ENCODE results near the gene SPATS2L. TPM values are rescaled to one million over a fixed set of nuclear protein-coding genes. Genes with fewer than 3 reads are reported as not detected.

SPATS2L gene
- total RNA-seq, 4 donors from 2014 or later, result 99.0 to 142 (median 124) TPM

- Histone ChIP-seq H3K36me3 (peaks cover 0 to 31% (median 0%) of the 10 kb centered on the region in 3 donors), H3K4me3 (no peak overlapping the region), H3K4me1 (no peaks in the 10 kb centered on the region), H3K9me3 (no peaks in the 10 kb centered on the region), H3K27me3 (no peaks in the 10 kb centered on the region), H3K27ac (no peak overlapping the region)
- no peak for DNase-seq
- TF ChIP-seq POLR2A (IDR thresholded peaks at IDR 0.05) (no peak), CTCF (IDR thresholded peaks at IDR 0.05) (no peak)
Observed at GRCh38 chr2:200479692-200480265, 173.3 kb downstream of the SPATS2L start.

DNA sequence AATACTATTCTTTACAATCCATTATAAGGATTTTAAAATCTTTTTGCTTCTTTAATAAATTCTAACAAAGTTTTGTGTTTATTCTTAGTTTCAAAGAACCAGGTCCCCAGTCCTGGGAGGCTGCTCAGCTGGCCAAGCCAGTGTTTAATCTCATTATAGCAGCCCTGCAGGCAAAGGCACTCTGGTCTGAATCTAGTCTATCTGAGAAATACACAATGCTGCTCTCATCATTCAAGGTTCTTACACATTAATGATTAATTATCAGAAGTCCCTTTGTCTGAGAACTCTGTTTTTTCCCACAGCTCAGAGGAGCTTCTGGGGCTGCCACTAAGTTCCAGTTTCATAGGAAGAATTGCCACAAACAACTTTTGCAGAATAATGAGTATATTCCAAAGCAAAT is 175.7 kb downstream of the SPATS2L start:
- no peaks in the 10 kb centered on the region for H3K9me3 ChIP-seq
- TF ChIP-seq CTCF (IDR thresholded peaks at IDR 0.05) (no peak), POLR2A (IDR thresholded peaks at IDR 0.05) (no peak)
- DNase-seq, result no peak
- no peak overlapping the region for H3K27ac ChIP-seq
- no peak overlapping the region for H3K4me3 ChIP-seq
- H3K27me3 ChIP-seq, result no peaks in the 10 kb centered on the region
- H3K4me1 ChIP-seq, result no peaks in the 10 kb centered on the region
- peaks cover 0 to 19% (median 0%) of the 10 kb centered on the region in 3 donors for H3K36me3 ChIP-seq

- peak in 2 of 3 donors; percentile 75 to 77 for DNase-seq
Observed at GRCh38 chr2:200483729-200484198, 177.3 kb downstream of the SPATS2L start.

DNA sequence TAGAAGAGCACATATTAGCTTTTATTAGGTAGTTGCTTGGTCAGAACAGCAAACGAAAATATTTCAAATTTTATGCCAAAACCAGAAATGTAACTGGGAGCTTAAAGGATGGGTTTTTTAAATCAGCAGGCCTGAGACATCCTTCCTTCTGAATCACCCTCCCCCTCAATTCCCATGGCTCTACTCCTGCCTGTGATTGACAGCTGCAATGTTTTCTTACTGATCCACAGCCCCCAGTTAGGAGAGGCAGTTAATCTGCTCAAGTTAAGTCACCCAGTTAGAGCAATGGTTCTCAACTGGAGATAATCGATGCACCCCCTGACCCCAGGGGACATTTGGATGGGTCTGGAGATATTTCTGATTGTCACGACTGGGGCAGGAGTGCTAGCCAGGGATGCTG is 178.4 kb downstream of the SPATS2L start:
- Histone ChIP-seq H3K36me3 (peaks cover 0 to 7% (median 2%) of the 10 kb centered on the region in 3 donors), H3K27me3 (no peaks in the 10 kb centered on the region), H3K27ac (no peak overlapping the region), H3K4me3 (no peak overlapping the region), H3K4me1 (no peaks in the 10 kb centered on the region), H3K9me3 (no peaks in the 10 kb centered on the region)
- no peak for DNase-seq
- TF ChIP-seq POLR2A (IDR thresholded peaks at IDR 0.05), result no peak
- TF ChIP-seq CTCF (IDR thresholded peaks at IDR 0.05), result no peak

More at GRCh38 chr2:200483729-200484198, 177.3 kb downstream of the SPATS2L start:
- H3K4me1 ChIP-seq, result no peaks in the 10 kb centered on the region
- TF ChIP-seq POLR2A (IDR thresholded peaks at IDR 0.05) (no peak), CTCF (IDR thresholded peaks at IDR 0.05) (peak in 4 of 6 experiments; percentile 31 to 69 (median 62))
- H3K27ac ChIP-seq, result no peak overlapping the region
- no peaks in the 10 kb centered on the region for H3K9me3 ChIP-seq
- no peaks in the 10 kb centered on the region for H3K27me3 ChIP-seq
- no peak overlapping the region for H3K4me3 ChIP-seq
- peaks cover 0 to 7% (median 0%) of the 10 kb centered on the region in 3 donors for H3K36me3 ChIP-seq

GRCh38 chr2:200486529-200486928 is 180.0 kb downstream of the SPATS2L start:
- Histone ChIP-seq H3K36me3 (peaks cover 0 to 23% (median 2%) of the 10 kb centered on the region in 3 donors), H3K4me3 (no peak overlapping the region), H3K4me1 (no peaks in the 10 kb centered on the region), H3K9me3 (no peaks in the 10 kb centered on the region), H3K27me3 (no peaks in the 10 kb centered on the region), H3K27ac (no peak overlapping the region)
- no peak for DNase-seq
- TF ChIP-seq POLR2A (IDR thresholded peaks at IDR 0.05), result no peak
- no peak for TF ChIP-seq CTCF (IDR thresholded peaks at IDR 0.05)
